GM23338 (cell line): ENCODE results near the gene CASK. TPM values are rescaled to one million over a fixed set of nuclear protein-coding genes. Genes with fewer than 3 reads are reported as not detected.

ENCODE experiments used
- ATAC-seq: fragments of 200-7000 bp; cut with Tn5 transposase; 3 replicates; pipeline ENCODE4 v1.9.1; 2020
- DNase-seq: peaks from one replicate; pipeline ENCODE4 v3.0.0-alpha.2; 2015; ENCODE audit warnings: low spot score
- H2AFZ ChIP-seq: fragments of 200-600 bp; sonication (generic); 2 replicates; pipeline ENCODE4 v1.8.0; 2016; ENCODE audit warnings: antibody characterized with exemption, mild to moderate bottlenecking, moderate library complexity
- H3F3A ChIP-seq: fragments of 200-600 bp; sonication (generic); replicated peaks from 2 replicates; pipeline ENCODE4 v1.8.0; 2017; ENCODE audit warnings: antibody characterized with exemption, mixed run types, low read depth
- H3K27ac ChIP-seq: fragments of 200-600 bp; sonication (generic); 2 replicates; pipeline ENCODE4 v1.6.1; 2016; ENCODE audit warnings: low read depth
- H3K27me3 ChIP-seq: fragments of 200-600 bp; sonication (generic); 2 replicates; pipeline ENCODE4 v1.8.0; 2016; ENCODE audit warnings: mild to moderate bottlenecking, mixed run types, moderate library complexity; ENCODE audit not compliant: insufficient read depth
- H3K36me3 ChIP-seq: fragments of 200-600 bp; sonication (generic); 2 replicates; pipeline ENCODE4 v1.8.0; 2016; ENCODE audit warnings: mild to moderate bottlenecking; ENCODE audit not compliant: insufficient read depth
- H3K4me1 ChIP-seq: fragments of 200-600 bp; sonication (generic); 2 replicates; pipeline ENCODE4 v1.8.0; 2016; ENCODE audit warnings: mild to moderate bottlenecking, moderate library complexity; ENCODE audit not compliant: insufficient read depth
- H3K4me2 ChIP-seq: fragments of 200-600 bp; sonication (generic); 2 replicates; pipeline ENCODE4 v1.7.1; 2017; ENCODE audit warnings: mixed run types
- H3K4me3 ChIP-seq: fragments of 200-600 bp; sonication (generic); 2 replicates; pipeline ENCODE4 v1.6.1; 2016; ENCODE audit warnings: mixed run types
- H3K79me2 ChIP-seq: fragments of 200-600 bp; sonication (generic); replicated peaks from 2 replicates; pipeline ENCODE4 v1.8.0; 2017; ENCODE audit warnings: mild to moderate bottlenecking; ENCODE audit not compliant: insufficient read depth
- H3K9me2 ChIP-seq: fragments of 200-600 bp; sonication (generic); 2 replicates; pipeline ENCODE4 v1.8.0; 2017; ENCODE audit not compliant: insufficient read depth
- H4K20me1 ChIP-seq: fragments of 200-600 bp; sonication (generic); replicated peaks from 2 replicates; pipeline ENCODE4 v1.8.0; 2017; ENCODE audit warnings: mild to moderate bottlenecking; ENCODE audit not compliant: insufficient read depth
- H3K27ac Mint-ChIP-seq: 2 replicates; pipeline ENCODE4 v1.8.0; 2020; ENCODE audit warnings: inconsistent platforms, mild to moderate bottlenecking, moderate library complexity, mixed read lengths
- H3K27me3 Mint-ChIP-seq: 3 replicates; pipeline ENCODE4 v1.8.0; 2022; ENCODE audit warnings: low read depth, mild to moderate bottlenecking, moderate library complexity, mixed read lengths, inconsistent platforms; ENCODE audit not compliant: insufficient read depth, poor library complexity
- H3K36me3 Mint-ChIP-seq: 3 replicates; pipeline ENCODE4 v1.8.0; 2021; ENCODE audit warnings: low read depth, mild to moderate bottlenecking, inconsistent platforms, moderate library complexity, mixed read lengths
- H3K4me1 Mint-ChIP-seq: 3 replicates; pipeline ENCODE4 v1.8.0; 2020; ENCODE audit warnings: mild to moderate bottlenecking, inconsistent platforms, mixed read lengths
- H3K4me3 Mint-ChIP-seq: 3 replicates; pipeline ENCODE4 v1.8.0; 2021; ENCODE audit warnings: moderate library complexity, mild to moderate bottlenecking, inconsistent platforms, mixed read lengths
- H3K9me3 Mint-ChIP-seq: 3 replicates; pipeline ENCODE4 v1.8.0; 2020; ENCODE audit warnings: moderate library complexity, mild to moderate bottlenecking, inconsistent platforms, mixed read lengths
- CREB1 ChIP-seq: fragments of 250-450 bp; sonication (Bioruptor Pico); IDR thresholded peaks from 2 replicates; pipeline ENCODE4 v1.5.0; 2020; ENCODE audit warnings: low read depth, mild to moderate bottlenecking, moderate library complexity
- CTCF ChIP-seq, 2 experiments: fragments of 200-600 bp in 1 of 2; sonication (generic) in 1 of 2; conservative IDR thresholded peaks; 2 replicates each; pipeline versions ENCODE4 v1.5.1 to v1.6.1; 2016 to 2017; ENCODE audit warnings: antibody characterized with exemption in 2 of 2, low read depth in 2 of 2, mild to moderate bottlenecking in 2 of 2, moderate library complexity in 1 of 2
- ETS1 ChIP-seq: IDR thresholded peaks from 2 replicates; pipeline ENCODE4 v1.6.1; 2016; ENCODE audit warnings: antibody characterized with exemption
- EZH2 ChIP-seq: fragments of 200-600 bp; sonication (generic); IDR thresholded peaks from one replicate; pipeline ENCODE4 v1.8.0; 2017; ENCODE audit warnings: antibody characterized with exemption, mild to moderate bottlenecking, low read depth; ENCODE audit not compliant: unreplicated experiment
- EZH2phosphoT487 ChIP-seq: fragments of 200-600 bp; sonication (generic); IDR thresholded peaks from one replicate; pipeline ENCODE4 v1.8.1; 2018; ENCODE audit warnings: antibody characterized with exemption; ENCODE audit not compliant: unreplicated experiment
- JUNB ChIP-seq: IDR thresholded peaks from one replicate; pipeline ENCODE4 v1.6.1; 2016; ENCODE audit warnings: antibody characterized with exemption; ENCODE audit not compliant: unreplicated experiment
- NANOG ChIP-seq: IDR thresholded peaks from 2 replicates; pipeline ENCODE4 v1.6.1; 2016; ENCODE audit warnings: antibody characterized with exemption, borderline replicate concordance
- POLR2AphosphoS5 ChIP-seq: IDR thresholded peaks from 2 replicates; pipeline ENCODE4 v1.6.1; 2016; ENCODE audit warnings: antibody characterized with exemption, low read depth
- REST ChIP-seq: IDR thresholded peaks from one replicate; pipeline ENCODE4 v1.6.1; 2018; ENCODE audit warnings: antibody characterized with exemption; ENCODE audit not compliant: unreplicated experiment
- STAT1 ChIP-seq: IDR thresholded peaks from one replicate; pipeline ENCODE4 v1.6.1; 2016; ENCODE audit warnings: antibody characterized with exemption; ENCODE audit not compliant: unreplicated experiment
- ZNF114 ChIP-seq: fragments of 250-450 bp; sonication (Bioruptor Pico); IDR thresholded peaks from 2 replicates; pipeline ENCODE4 v1.5.0; 2020; ENCODE audit warnings: mild to moderate bottlenecking, moderate library complexity
- ZNF331 ChIP-seq: fragments of 250-450 bp; sonication (Bioruptor Pico); IDR thresholded peaks from 2 replicates; pipeline ENCODE4 v1.5.0; 2020; ENCODE audit warnings: low read depth, mild to moderate bottlenecking, moderate library complexity
- ZNF462 ChIP-seq: fragments of 250-450 bp; sonication (Bioruptor Pico); IDR thresholded peaks from 2 replicates; pipeline ENCODE4 v1.5.0; 2020; ENCODE audit warnings: mild to moderate bottlenecking, moderate library complexity
- polyA plus RNA-seq: library from polyadenylated mRNA; unstranded; fragments of >200 nt; fragmentation: Nextera tagmentation; extraction: Ambion mirVana; gene quantifications from 2 replicates; pipeline ENCODE4 v1.2.1, GENCODE V29; 2016
- total RNA-seq: library from RNA; depleted of rRNA; stranded (reverse); fragments of >200 nt; shearing (Covaris generic); gene quantifications from 2 replicates; pipeline ENCODE4 v1.2.3, GENCODE V29; 2014

The CASK gene
- total and polyA plus RNA-seq, 2 experiments from 2014 or later: 15.3 to 44.4 TPM

- Histone ChIP-seq H3K9me2 (no peaks in the 10 kb centered on the region), H3K27ac (no peak overlapping the region), H3K4me1 (no peaks in the 10 kb centered on the region), H3K79me2 (no peaks in the 10 kb centered on the region), H2AFZ (no peak overlapping the region), H4K20me1 (no peaks in the 10 kb centered on the region), H3K4me2 (no peak overlapping the region), H3F3A (no peaks in the 10 kb centered on the region), H3K36me3 (no peaks in the 10 kb centered on the region), H3K4me3 (no peak overlapping the region), H3K27me3 (no peaks in the 10 kb centered on the region)
- Mint-ChIP-seq H3K4me3 (no peak overlapping the region), H3K27ac (no peak overlapping the region), H3K27me3 (no peaks in the 10 kb centered on the region), H3K9me3 (no peaks in the 10 kb centered on the region), H3K36me3 (peaks cover 15% of the 10 kb centered on the region; the same call in 2 of the 3 replicates), H3K4me1 (peaks cover 10% of the 10 kb centered on the region)
- TF ChIP-seq ZNF114: no peak
- TF ChIP-seq REST: no peak
- no peak for TF ChIP-seq EZH2phosphoT487
- no peak for TF ChIP-seq ZNF462
- no peak for TF ChIP-seq CTCF (conservative IDR thresholded peaks at IDR 0.05; ENCODE audit: low read depth in 2 of 2)
- no peak for TF ChIP-seq NANOG
- no peak for TF ChIP-seq ZNF331 (CRISPR knock-in tag)
- no peak for TF ChIP-seq EZH2
- TF ChIP-seq ETS1: no peak
- TF ChIP-seq POLR2AphosphoS5: no peak
- TF ChIP-seq STAT1: no peak
- no peak for TF ChIP-seq JUNB
- no peak for TF ChIP-seq CREB1 (CRISPR knock-in tag)
- no peak for ATAC-seq
- DNase-seq: no peak
These were observed 394.1 kb downstream of the CASK start for GRCh38 chrX:41529221-41529620.
